ENCODE results near the gene PKD2.
"Not testable (repeated sequence)": the region's sequence is repeated elsewhere in the genome, so short reads cannot be mapped to it uniquely, and the experiment has no call there.

PKD2 gene

DNA sequence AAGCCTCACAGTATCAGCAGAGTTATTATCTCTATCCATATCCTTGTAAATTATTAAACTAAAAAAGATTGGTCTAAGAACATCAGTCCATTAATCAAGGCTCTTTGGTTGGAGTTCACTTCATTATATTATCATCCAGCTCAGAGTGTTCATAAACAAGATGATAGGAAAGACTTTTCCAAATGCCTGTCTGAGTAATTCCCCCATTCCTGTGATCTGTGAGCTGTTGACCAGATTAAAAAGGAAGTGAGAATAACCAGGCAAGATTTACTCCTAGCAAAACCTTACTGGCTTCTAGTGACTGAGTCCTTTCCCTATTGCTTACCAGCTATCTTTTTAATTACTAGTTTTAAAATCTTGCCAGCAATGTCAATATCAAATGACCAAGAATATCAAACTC, 14.9 kb downstream of the PKD2 start:
- TF ChIP-seq, protein P1, sequence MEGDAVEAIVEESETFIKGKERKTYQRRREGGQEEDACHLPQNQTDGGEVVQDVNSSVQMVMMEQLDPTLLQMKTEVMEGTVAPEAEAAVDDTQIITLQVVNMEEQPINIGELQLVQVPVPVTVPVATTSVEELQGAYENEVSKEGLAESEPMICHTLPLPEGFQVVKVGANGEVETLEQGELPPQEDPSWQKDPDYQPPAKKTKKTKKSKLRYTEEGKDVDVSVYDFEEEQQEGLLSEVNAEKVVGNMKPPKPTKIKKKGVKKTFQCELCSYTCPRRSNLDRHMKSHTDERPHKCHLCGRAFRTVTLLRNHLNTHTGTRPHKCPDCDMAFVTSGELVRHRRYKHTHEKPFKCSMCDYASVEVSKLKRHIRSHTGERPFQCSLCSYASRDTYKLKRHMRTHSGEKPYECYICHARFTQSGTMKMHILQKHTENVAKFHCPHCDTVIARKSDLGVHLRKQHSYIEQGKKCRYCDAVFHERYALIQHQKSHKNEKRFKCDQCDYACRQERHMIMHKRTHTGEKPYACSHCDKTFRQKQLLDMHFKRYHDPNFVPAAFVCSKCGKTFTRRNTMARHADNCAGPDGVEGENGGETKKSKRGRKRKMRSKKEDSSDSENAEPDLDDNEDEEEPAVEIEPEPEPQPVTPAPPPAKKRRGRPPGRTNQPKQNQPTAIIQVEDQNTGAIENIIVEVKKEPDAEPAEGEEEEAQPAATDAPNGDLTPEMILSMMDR (IDR thresholded peaks at IDR 0.05; ENCODE audit: low read depth, low read length, missing control alignments) = no peak
- DNase-seq (ENCODE audit: low read depth) = no peak
- no peak overlapping the region for H3K4me3 ChIP-seq (ENCODE audit: low read depth, low read length)

DNA sequence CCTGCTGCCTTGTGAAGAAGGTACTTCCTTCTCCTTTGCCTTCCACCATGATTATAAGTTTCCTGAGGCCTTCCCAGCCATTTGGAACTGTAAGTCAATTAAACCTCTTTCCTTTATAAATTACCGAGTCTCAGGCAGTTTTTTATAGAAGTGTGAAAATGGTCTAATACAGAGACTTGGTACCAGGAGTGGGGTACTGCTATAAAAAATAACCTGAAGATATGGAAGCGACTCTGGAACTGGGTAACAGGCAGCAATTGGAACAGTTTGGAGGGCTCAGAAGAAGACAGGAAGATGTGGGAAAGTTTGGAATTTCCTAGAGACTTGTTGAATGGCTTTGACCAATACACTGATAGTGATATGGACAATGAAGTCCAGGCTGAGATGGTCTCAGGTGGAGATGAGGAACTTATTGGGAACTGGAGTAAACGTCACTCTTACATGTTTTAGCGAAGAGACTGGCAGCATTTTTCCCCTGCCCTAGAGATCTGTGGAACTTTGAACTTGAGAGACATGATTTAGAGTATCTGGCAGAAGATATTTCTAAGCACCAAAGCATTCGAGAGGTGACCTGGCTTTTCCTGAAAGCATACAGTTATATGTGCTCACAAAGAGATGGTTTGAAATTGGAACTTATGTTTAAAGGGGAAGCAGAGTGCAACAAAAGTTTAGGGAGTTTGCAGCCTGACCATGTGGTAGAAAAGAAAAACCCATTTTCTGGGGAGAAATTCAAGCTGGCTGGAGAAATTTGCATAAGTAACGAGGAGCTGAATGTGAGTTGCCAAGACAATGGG, 18.6 kb downstream of the PKD2 start:
- not testable (repeated sequence) for DNase-seq (ENCODE audit: low read depth); H3K4me3 ChIP-seq (ENCODE audit: low read depth, low read length)

DNA sequence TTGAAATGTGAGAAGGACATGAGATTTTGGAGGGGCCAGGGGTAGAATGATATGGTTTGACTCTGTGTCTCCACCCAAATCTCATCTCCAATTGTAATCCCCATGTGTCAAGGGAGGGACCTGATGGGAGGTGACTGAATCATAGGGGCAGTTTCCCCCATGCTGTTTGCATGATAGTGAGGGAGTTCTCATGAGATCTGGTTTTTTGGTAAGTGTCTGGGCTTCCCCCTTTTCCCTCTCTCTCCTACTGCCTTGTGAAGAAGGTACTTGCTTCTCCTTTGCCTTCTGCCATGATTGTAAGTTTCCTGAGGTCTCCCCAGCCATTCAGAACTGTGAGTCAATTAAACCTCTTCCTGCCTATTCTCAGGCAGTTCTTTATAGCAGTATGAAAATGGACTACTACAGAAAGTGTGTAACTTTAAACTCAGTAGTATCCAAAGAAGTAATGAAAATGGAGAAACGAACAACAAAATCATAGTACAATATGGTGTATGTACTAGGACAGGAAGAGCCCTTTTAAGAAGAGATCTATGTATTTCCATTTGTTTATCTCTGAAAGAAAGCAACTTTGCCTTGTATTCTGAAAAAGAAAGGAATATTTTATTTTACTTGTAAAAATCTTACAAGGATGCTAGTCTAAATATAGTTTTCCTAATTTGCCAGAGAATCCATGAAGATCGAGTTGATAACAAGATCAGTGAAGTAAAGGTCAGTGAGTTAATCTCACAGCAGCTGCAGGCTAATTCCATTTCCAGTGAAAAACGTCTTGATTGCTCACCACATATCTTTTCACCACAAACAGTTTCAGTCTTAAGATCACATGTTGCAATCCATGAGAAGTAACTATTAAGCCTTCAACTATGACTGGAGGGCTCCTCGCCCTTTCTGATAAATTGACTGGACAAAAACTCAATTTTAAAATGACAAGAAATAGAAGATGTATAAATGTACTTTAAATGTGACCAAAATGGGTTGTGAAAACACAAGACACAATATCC, 20.5 kb downstream of the PKD2 start:
- TF ChIP-seq, protein P1 (IDR thresholded peaks at IDR 0.05; ENCODE audit: low read depth, low read length, missing control alignments) = no peak
- no peak overlapping the region for H3K4me3 ChIP-seq (ENCODE audit: low read depth, low read length)
- no peak for DNase-seq (ENCODE audit: low read depth)

DNA sequence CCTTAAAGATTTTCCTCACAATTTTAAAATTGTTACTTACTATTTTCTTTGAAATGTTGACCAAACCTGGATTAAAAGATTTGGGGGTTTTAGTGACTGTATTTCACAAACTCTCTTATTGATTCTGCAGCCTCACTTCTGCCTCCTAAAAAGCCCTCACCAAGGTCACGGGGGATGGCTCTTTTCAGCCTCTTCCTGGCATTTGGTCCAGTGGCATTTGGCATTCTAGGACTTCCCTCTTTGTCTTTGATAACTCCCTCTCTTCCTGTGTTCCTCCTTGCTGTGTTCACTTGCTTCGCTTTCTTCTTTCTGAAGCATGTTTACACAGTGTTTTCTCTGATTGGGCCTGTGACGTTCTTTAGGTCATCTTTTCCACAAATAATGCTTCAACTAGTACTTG, 21.5 kb downstream of the PKD2 start:
- TF ChIP-seq, protein P1 (IDR thresholded peaks at IDR 0.05; ENCODE audit: low read depth, low read length, missing control alignments) = no peak
- DNase-seq (ENCODE audit: low read depth) = no peak
- H3K4me3 ChIP-seq (ENCODE audit: low read depth, low read length) = no peak overlapping the region

DNA sequence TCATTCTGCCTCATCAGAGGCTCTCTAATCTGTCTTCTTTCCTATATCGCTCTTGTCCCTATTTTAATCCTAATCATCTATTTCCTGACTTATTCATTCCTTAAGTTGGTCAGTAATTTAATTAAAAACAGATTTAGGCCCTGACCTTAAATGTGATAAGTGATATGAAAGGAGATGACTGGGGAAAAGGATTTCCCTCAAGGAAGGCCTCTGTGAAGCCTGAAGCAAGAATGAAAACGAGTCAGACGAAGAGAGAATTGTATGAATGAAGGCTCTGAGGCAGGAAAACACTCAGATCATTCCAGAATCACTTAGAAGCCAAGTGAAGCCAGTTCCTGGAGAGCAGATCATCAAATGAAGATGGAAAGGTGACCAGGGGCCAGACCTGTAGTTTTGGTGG, 22.1 kb downstream of the PKD2 start:
- no peak overlapping the region for H3K4me3 ChIP-seq (ENCODE audit: low read depth, low read length)
- no peak for DNase-seq (ENCODE audit: low read depth)
- TF ChIP-seq, protein P1 (IDR thresholded peaks at IDR 0.05; ENCODE audit: low read depth, low read length, missing control alignments) = no peak

DNA sequence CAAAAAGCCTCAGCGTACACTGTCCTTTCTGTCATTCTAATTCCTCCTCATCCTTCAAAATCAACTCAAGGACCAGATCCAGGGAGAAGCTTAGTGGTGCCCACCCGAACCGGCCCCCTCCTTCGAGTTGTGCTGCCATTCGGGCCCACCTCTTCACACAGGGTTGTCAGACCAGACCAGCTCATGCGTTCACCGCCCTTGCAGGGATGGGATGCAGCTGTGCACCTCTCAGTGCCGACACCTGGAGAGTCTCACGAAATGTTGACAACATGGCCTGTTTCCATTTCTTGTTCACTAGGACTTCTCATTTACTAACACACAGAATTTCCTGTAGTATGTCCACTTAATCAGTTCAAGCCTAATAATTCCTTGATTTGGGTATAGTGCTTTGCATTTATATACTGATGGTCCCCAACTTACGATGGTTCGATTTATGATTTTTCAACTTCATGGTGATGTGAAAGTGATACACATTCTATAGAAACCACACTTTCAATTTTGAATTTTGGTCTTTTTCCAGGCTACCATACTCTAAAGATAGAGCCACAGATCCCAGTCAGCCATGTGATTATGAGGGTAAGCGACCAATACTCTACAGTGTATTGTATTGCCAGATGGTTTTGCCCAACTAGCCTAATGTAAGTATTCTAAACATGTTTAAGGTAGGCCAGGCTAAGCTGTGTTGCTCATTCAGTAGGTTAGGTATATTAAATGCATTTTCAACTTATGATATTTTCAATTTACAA, 23.3 kb downstream of the PKD2 start:
- no peak overlapping the region for H3K4me3 ChIP-seq (ENCODE audit: low read depth, low read length)
- TF ChIP-seq, protein P1 (IDR thresholded peaks at IDR 0.05; ENCODE audit: low read depth, low read length, missing control alignments) = no peak
- DNase-seq (ENCODE audit: low read depth) = no peak

DNA sequence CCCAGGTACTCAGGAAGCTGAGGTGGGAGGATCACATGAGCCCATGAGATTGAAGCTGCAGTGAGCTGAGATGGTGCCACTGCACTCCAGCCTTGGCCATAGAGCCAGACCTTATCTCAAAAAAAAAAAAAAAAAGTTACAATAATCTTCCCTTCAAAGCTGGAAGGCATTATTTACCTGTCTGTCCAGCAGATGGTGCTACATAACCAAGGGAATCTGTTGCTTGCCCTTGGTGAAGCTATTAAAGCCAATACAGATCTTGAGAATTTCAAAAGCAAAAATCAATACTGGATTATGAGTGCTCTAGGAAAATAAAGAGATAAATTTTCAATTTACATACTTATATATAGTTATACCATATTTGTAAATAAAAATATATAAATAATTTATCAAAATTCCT, 25.9 kb downstream of the PKD2 start:
- no peak overlapping the region for H3K4me3 ChIP-seq (ENCODE audit: low read depth, low read length)
- no peak for DNase-seq (ENCODE audit: low read depth)

More for the DNA sequence above, 25.9 kb downstream of the PKD2 start:
- TF ChIP-seq, protein P1 (IDR thresholded peaks at IDR 0.05; ENCODE audit: low read depth, low read length, missing control alignments) = peak; percentile 54
